K562 (cell line): Measurements from ENCODE around the gene TERB2. TPM values are rescaled to one million over a fixed set of nuclear protein-coding genes. Genes with fewer than 3 reads are reported as not detected.

Source experiments
- ATAC-seq: fragments of 200-7000 bp; cut with Tn5 transposase; 3 replicates; pipeline ENCODE4 v1.9.1; 2020; ENCODE audit warnings: moderate library complexity
- Bru-seq: library from RNA; stranded (reverse); fragments of 400-500 nt; gene quantifications from one replicate; lab custom pipeline; 2021; lab: Mats Ljungman, UMichigan
- BruChase-seq, 2 experiments: library from RNA; stranded (reverse); fragments of 400-500 nt; gene quantifications; one replicate each; lab custom pipeline; 2021; lab: Mats Ljungman, UMichigan
- BruUV-seq: library from RNA; stranded (reverse); fragments of 400-500 nt; replicated peaks from 2 replicates; lab custom pipeline; 2021; lab: Mats Ljungman, UMichigan
- CTCF ChIA-PET: fragments of 300-600 bp; formaldehyde crosslinking; extraction: SDS; loops from one replicate; lab custom pipeline; 2021; ENCODE audit warnings: low intra/inter-chr PET ratio; lab: Yijun Ruan, JAX
- POLR2A ChIA-PET: fragments of 300-600, 350-650 bp; sonication (Branson Sonifier 250); formaldehyde crosslinking; extraction: SDS; loops from one replicate; lab custom pipeline; 2021; ENCODE audit warnings: antibody characterized with exemption, inconsistent platforms; lab: Yijun Ruan, JAX
- DNase-seq, 4 experiments: peaks; one replicate each; pipeline versions ENCODE4 v3.0.0 to v3.0.0-alpha.2; 2011 to 2018; ENCODE audit warnings: low spot score in 3 of 4, mixed read lengths in 3 of 4; ENCODE audit errors: extremely low read depth in 1 of 4
- FAIRE-seq: peaks from 2 replicates; lab custom pipeline; 2011; peaks lifted over from hg19 to GRCh38; lab: Jason Lieb, UNC
- H2AFZ ChIP-seq: 2 replicates; pipeline ENCODE4 v1.6.0; 2011; ENCODE audit warnings: low read depth, low read length, control low read depth, inconsistent platforms
- H3K27ac ChIP-seq: fragments of 200-600 bp; 3 replicates; pipeline ENCODE4 v1.8.0; 2011; ENCODE audit warnings: low read depth, mild to moderate bottlenecking, control low read depth, inconsistent platforms, low read length, moderate library complexity, mixed read lengths; ENCODE audit errors: extremely low read depth
- H3K27me3 ChIP-seq, 2 experiments: fragments of 300-600 bp in 1 of 2; 2 replicates in 1 of 2; 3 replicates in 1 of 2; pipeline versions ENCODE4 v1.6.0 to v1.8.0; 2011; ENCODE audit warnings: inconsistent platforms in 2 of 2, low read length in 2 of 2, mild to moderate bottlenecking in 1 of 2, mixed read lengths in 1 of 2, moderate library complexity in 1 of 2; ENCODE audit not compliant: control insufficient read depth in 2 of 2, insufficient read depth in 2 of 2
- H3K36me3 ChIP-seq: fragments of 300-600 bp; 3 replicates; pipeline ENCODE4 v1.8.0; 2011; ENCODE audit warnings: mild to moderate bottlenecking, low read length, inconsistent platforms; ENCODE audit not compliant: control insufficient read depth, insufficient read depth
- H3K4me1 ChIP-seq, 2 experiments: fragments of 200-600 bp in 1 of 2; replicated peaks in 1 of 2; 2 replicates in 1 of 2; 3 replicates in 1 of 2; pipeline versions ENCODE4 v1.5.1 to v1.8.0; 2011; ENCODE audit warnings: inconsistent platforms in 2 of 2, low read length in 2 of 2, mild to moderate bottlenecking in 1 of 2, mixed read lengths in 1 of 2, moderate library complexity in 1 of 2; ENCODE audit not compliant: control insufficient read depth in 2 of 2, insufficient read depth in 2 of 2
- H3K4me2 ChIP-seq: 2 replicates; pipeline ENCODE4 v1.6.1; 2011; ENCODE audit warnings: low read length, control low read depth, inconsistent platforms, mixed read lengths; ENCODE audit not compliant: insufficient read depth
- H3K4me3 ChIP-seq: fragments of 200-600 bp; sonication (generic), shearing (Covaris generic); 2 replicates; pipeline ENCODE4 v1.5.1; 2016; ENCODE audit warnings: control low read depth, inconsistent platforms
- H3K79me2 ChIP-seq: fragments of 200-600 bp; 3 replicates; pipeline ENCODE4 v1.8.0; 2011; ENCODE audit warnings: low read length, inconsistent platforms; ENCODE audit not compliant: control insufficient read depth, insufficient read depth
- H3K9ac ChIP-seq, 2 experiments: 2 replicates each; pipeline versions ENCODE4 v1.6.0 to v1.6.1; 2011; ENCODE audit warnings: low read depth in 2 of 2, low read length in 2 of 2, control low read depth in 1 of 2, inconsistent platforms in 1 of 2, mild to moderate bottlenecking in 1 of 2, mixed read lengths in 1 of 2; ENCODE audit not compliant: insufficient read depth in 1 of 2
- H3K9me1 ChIP-seq: one replicate; pipeline ENCODE4 v1.6.0; 2011; ENCODE audit warnings: inconsistent platforms, mild to moderate bottlenecking, low read length, moderate library complexity; ENCODE audit not compliant: control insufficient read depth, insufficient read depth
- H3K9me3 ChIP-seq: replicated peaks from 2 replicates; pipeline ENCODE4 v1.5.1; 2011; ENCODE audit warnings: low read depth, low read length, inconsistent platforms; ENCODE audit not compliant: control insufficient read depth, insufficient read depth
- H4K20me1 ChIP-seq: replicated peaks from 2 replicates; pipeline ENCODE4 v1.6.1; 2011; ENCODE audit warnings: low read length, inconsistent platforms, mixed read lengths; ENCODE audit not compliant: control insufficient read depth, insufficient read depth
- ASH1L ChIP-seq: fragments of 450-650 bp; IDR thresholded peaks from 2 replicates; pipeline ENCODE4 v1.6.1; 2018; ENCODE audit warnings: borderline replicate concordance, mild to moderate bottlenecking, low read depth; ENCODE audit not compliant: partially characterized antibody
- CBFA2T3 ChIP-seq: fragments of 450-650 bp; IDR thresholded peaks from 2 replicates; pipeline ENCODE4 v1.6.1; 2017
- CBX3 ChIP-seq, 2 experiments: IDR thresholded peaks; 1 replicate in 1 of 2; 2 replicates in 1 of 2; pipeline ENCODE4 v1.6.1; 2012; ENCODE audit warnings: inconsistent platforms in 2 of 2, low read length in 2 of 2, borderline replicate concordance in 1 of 2, control low read depth in 1 of 2
- CC2D1A ChIP-seq: fragments of 450-650 bp; IDR thresholded peaks from 2 replicates; pipeline ENCODE4 v1.6.1; 2017; ENCODE audit warnings: mild to moderate bottlenecking
- FOXM1 ChIP-seq, 2 experiments: fragments of 450-650 bp in 1 of 2; sonication (generic) in 1 of 2; formaldehyde crosslinking in 1 of 2; IDR thresholded peaks; 2 replicates each; pipeline versions ENCODE4 v1.6.1 to v1.9.0; 2017 to 2022; ENCODE audit warnings: low read depth in 2 of 2, mild to moderate bottlenecking in 2 of 2, missing genetic modification reagents in 1 of 2, moderate library complexity in 1 of 2
- KLF16 ChIP-seq: IDR thresholded peaks from 2 replicates; pipeline ENCODE4 v1.6.1; 2016; ENCODE audit warnings: antibody characterized with exemption
- NFYB ChIP-seq: IDR thresholded peaks from 2 replicates; pipeline ENCODE4 v1.6.1; 2011; ENCODE audit warnings: mild to moderate bottlenecking, moderate library complexity; ENCODE audit not compliant: insufficient read length; ENCODE audit errors: extremely low read depth
- POLR3A ChIP-seq: IDR thresholded peaks from 2 replicates; pipeline ENCODE4 v1.6.1; 2011; ENCODE audit warnings: borderline replicate concordance, mild to moderate bottlenecking, moderate library complexity; ENCODE audit not compliant: insufficient read length, insufficient read depth; ENCODE audit errors: extremely low read depth
- TAL1 ChIP-seq: fragments of 450-650 bp; IDR thresholded peaks from 2 replicates; pipeline ENCODE4 v1.6.1; 2016; ENCODE audit warnings: mild to moderate bottlenecking
- WGBS: fragments of 100-300 bp; shearing (Covaris generic); methylation state at CpG from one replicate; pipeline ENCODE4 v1.1.6; 2016; ENCODE audit warnings: low coverage, mixed read lengths; ENCODE audit not compliant: insufficient coverage; ENCODE audit errors: missing lambda C conversion rate; 5-methylcytosine and 5-hydroxymethylcytosine counted together
- in situ Hi-C: fragments of 300-500 bp; cut with MboI; formaldehyde crosslinking; loops from 4 replicates; pipeline ENCODE4 v1.15.0; 2018; ENCODE audit warnings: inconsistent platforms, mixed read lengths
- intact Hi-C: fragments of 100-400 bp; cut with micrococcal nuclease; formaldehyde crosslinking; loops from 2 replicates; pipeline ENCODE4 v1.14.2; 2022
- long read RNA-seq, 3 experiments: library from polyadenylated mRNA in 2 of 3; library from RNA in 1 of 3; unstranded in 2 of 3; stranded (forward) in 1 of 3; transcript quantifications; one replicate each; pipeline ENCODE4 v2.0.0, GENCODE V29; 2019 to 2022
- polyA minus RNA-seq, 3 experiments: library from RNA; depleted of rRNA, polyadenylated mRNA; stranded (reverse); fragments of >200 nt; gene quantifications; 2 replicates each; pipeline ENCODE4 v1.2.3, GENCODE V29; 2011
- polyA plus RNA-seq, 8 experiments: library from polyadenylated mRNA; depleted of rRNA in 4 of 8; stranded (reverse) in 5 of 8; unstranded in 3 of 8; fragments of >200 nt; fragmentation: Nextera tagmentation in 2 of 8; fragmentation: Illumina TruSeq in 1 of 8; extraction: Ambion mirVana in 2 of 8; extraction: Trizol in 1 of 8; gene quantifications; 2 replicates each; pipeline versions ENCODE4 v1.2.1 to v1.2.3, GENCODE V29; 2011 to 2014; ENCODE audit warnings: inconsistent platforms in 1 of 8, missing spikeins in 1 of 8
- total RNA-seq, 7 experiments: library from RNA; depleted of rRNA in 6 of 7; stranded (reverse); fragments of >200 nt in 6 of 7; fragmentation: Illumina TruSeq in 2 of 7; extraction: Trizol in 2 of 7; gene quantifications; 2 replicates each; pipeline versions ENCODE4 v1.2.1 to v1.2.3, GENCODE V29; 2011 to 2021; ENCODE audit warnings: low replicate concordance in 1 of 7
- TF ChIP-seq, protein P1 (sequence below): fragments of 450-650 bp; IDR thresholded peaks from 2 replicates; pipeline ENCODE4 v1.6.1; 2016; ENCODE audit warnings: mild to moderate bottlenecking

Gene TERB2, protein sequence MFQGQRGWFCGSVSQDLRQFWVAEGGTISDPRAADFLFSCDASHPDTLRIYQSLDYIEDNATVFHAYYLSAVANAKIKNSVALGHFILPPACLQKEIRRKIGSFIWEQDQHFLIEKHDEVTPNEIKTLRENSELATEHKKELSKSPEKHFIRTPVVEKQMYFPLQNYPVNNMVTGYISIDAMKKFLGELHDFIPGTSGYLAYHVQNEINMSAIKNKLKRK
- total RNA-seq (2011; cell fraction: chromatin; rRNA removed; ENCODE audit: low replicate concordance), result not detected in 2 replicates
- not detected in 2 replicates for total RNA-seq (2011; cell fraction: nucleolus; rRNA removed)
- total RNA-seq (2011; cell fraction: nucleoplasm; rRNA removed), result not detected in 2 replicates
- total RNA-seq (2014; rRNA removed) (not detected in 2 replicates), total RNA-seq (2014; rRNA removed; fragmentation: Illumina TruSeq; extraction: Trizol) (not detected in 2 replicates), total RNA-seq (2015; rRNA removed; fragmentation: Illumina TruSeq; extraction: Trizol) (not detected in 2 replicates), total RNA-seq (2021) (not detected in 2 replicates), polyA plus RNA-seq (2011; rRNA removed) (not detected in 2 replicates), polyA plus RNA-seq (2014; fragmentation: Illumina TruSeq; extraction: Trizol) (not detected in 2 replicates), polyA plus RNA-seq (2014; fragmentation: Nextera tagmentation; extraction: Ambion mirVana) (not detected), polyA plus RNA-seq (2014; rRNA removed) (not detected in 2 replicates), polyA minus RNA-seq (2011; rRNA and poly(A)+ RNA removed) (not detected in 2 replicates), Bru-seq, nascent RNA (not detected), BruChase-seq, experiment 1, labeled RNA remaining after a 2-hour chase (not detected), BruChase-seq, experiment 2, labeled RNA remaining after a 6-hour chase (percentile 7 among the genes with signal in this experiment)
- not detected in 2 replicates for polyA plus RNA-seq (2011; cell fraction: cytosol; rRNA removed)
- not detected in 2 replicates for polyA plus RNA-seq (2011; cell fraction: nucleus; rRNA removed)
- not detected in 2 replicates for polyA plus RNA-seq (2012)
- polyA minus RNA-seq (2011; cell fraction: cytosol; rRNA and poly(A)+ RNA removed), result not detected in 2 replicates
- not detected in 2 replicates for polyA minus RNA-seq (2011; cell fraction: nucleus; rRNA and poly(A)+ RNA removed)
- long read RNA-seq, experiment 1, result 0 reads
- long read RNA-seq, experiment 2, result 0 reads
- long read RNA-seq, experiment 3, result 0 reads

DNA sequence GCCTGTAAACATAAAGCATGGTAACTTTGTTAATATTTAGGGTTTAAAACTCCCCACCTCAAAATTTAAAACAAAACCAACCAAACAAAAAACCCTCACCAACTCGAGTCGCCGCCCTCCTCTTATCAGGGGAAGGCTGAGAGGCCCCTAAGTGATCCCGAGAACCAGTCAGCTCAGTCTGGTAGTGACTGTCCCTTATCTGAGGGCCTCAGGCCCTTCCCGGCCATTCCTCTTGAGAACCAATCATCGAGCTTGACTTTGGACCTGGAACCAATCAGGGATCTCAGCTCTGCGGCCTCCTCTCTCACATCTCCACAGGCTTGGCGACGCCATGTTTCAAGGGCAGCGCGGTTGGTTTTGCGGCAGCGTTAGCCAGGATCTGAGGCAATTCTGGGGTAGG, at the start of gene TERB2:
Gene TERB2, plus strand, starts transcription at position 300 of the 400 bp plus-strand sequence. Its CDS starts 32 bp downstream, at position 332.
- Histone ChIP-seq H3K9me3 (peaks cover 6% of the 10 kb centered on the region), H2AFZ (peak within 1 kb of the TSS; percentile 38; the same call in 1 of the 2 replicates), H3K36me3 (no peaks in the 10 kb centered on the region), H3K9ac (no peak within 1 kb of the TSS), H3K79me2 (no peaks in the 10 kb centered on the region), H3K27ac (no peak within 1 kb of the TSS), H3K4me3 (no peak within 1 kb of the TSS)
- DNase-seq, result peak; percentile 11 to 62 (median 40)
- TF ChIP-seq FOXM1 (IDR thresholded peaks at IDR 0.05; ENCODE audit: low read depth), result peak; percentile 57; the same call in 1 of the 2 replicates
- no peak for TF ChIP-seq FOXM1 (CRISPR knock-in tag; IDR thresholded peaks at IDR 0.05; ENCODE audit: low read depth)
- TF ChIP-seq, protein P1, sequence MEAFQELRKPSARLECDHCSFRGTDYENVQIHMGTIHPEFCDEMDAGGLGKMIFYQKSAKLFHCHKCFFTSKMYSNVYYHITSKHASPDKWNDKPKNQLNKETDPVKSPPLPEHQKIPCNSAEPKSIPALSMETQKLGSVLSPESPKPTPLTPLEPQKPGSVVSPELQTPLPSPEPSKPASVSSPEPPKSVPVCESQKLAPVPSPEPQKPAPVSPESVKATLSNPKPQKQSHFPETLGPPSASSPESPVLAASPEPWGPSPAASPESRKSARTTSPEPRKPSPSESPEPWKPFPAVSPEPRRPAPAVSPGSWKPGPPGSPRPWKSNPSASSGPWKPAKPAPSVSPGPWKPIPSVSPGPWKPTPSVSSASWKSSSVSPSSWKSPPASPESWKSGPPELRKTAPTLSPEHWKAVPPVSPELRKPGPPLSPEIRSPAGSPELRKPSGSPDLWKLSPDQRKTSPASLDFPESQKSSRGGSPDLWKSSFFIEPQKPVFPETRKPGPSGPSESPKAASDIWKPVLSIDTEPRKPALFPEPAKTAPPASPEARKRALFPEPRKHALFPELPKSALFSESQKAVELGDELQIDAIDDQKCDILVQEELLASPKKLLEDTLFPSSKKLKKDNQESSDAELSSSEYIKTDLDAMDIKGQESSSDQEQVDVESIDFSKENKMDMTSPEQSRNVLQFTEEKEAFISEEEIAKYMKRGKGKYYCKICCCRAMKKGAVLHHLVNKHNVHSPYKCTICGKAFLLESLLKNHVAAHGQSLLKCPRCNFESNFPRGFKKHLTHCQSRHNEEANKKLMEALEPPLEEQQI, result peak; percentile 83
- TF ChIP-seq CC2D1A, result peak; percentile 64; the same call in 1 of the 2 replicates
- no peak for TF ChIP-seq POLR3A
- peak; percentile 59 for TF ChIP-seq NFYB
- TF ChIP-seq CBFA2T3, result peak; percentile 60
- no peak for TF ChIP-seq KLF16
- TF ChIP-seq TAL1, result peak; percentile 32; the same call in 1 of the 2 replicates
- TF ChIP-seq ASH1L, result no peak
- TF ChIP-seq CBX3 (IDR thresholded peaks at IDR 0.05; ENCODE audit: borderline replicate concordance in 1 of 2, low read length in 2 of 2), result peak in 1 of 2 experiments; percentile 37; a peak in 1 of 3 replicates
- TF ChIP-seq, all 486 proteins: peak for 7
- FAIRE-seq (no peak), ATAC-seq (peak; percentile 87)
- POLR2A ChIA-PET, result no interaction called here
- WGBS, result 58% methylated on average over 13 of the region's 13 CpGs
- CTCF ChIA-PET, result no interaction called here
- Histone ChIP-seq H3K4me2 (no peak within 1 kb of the TSS), H4K20me1 (no peaks in the 10 kb centered on the region), H3K4me1 (peaks cover 0 to 5% of the 10 kb centered on the region in 2 experiments; a peak in 1 of 5 replicates), H3K9me1 (no peaks in the 10 kb centered on the region), H3K27me3 (no peaks in the 10 kb centered on the region)
- intact Hi-C loops (no loop called here), in situ Hi-C loops (loop anchor here (25.0 kb wide), 1 partner anchor 156 kb away; the partner anchor contains the start of genes DUOX2 and DUOXA2)
- no TSS peak for BruUV-seq
